ENCODE results near the gene ULK4.

Gene ULK4

GRCh38 chr3:41467481-41467880, 494.4 kb downstream of the ULK4 start:
- H3K4me1 ChIP-seq (ENCODE audit: control insufficient read depth in 1 of 2, insufficient read depth in 1 of 2, low read depth in 1 of 2, low read length in 1 of 2): no peaks in the 10 kb centered on the region

DNA sequence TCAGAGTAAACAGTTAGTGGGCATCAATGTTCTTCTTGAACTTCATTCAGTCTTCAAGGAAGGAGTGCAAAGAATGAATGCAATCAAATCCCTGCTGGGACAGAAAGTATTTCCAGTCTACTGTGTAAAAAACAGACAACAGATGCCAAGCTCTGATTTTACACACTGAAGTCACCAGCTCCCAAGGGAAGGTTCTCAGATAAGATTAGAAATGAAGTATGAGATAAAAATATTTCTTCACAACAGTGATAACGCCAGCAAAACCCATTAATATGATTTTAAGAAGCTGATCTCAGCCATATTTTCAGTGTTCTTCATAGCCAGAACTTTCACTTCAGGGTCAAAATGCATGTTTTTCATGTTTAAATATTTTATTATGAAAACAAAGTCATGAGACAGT, 497.0 kb downstream of the ULK4 start:
- no peaks in the 10 kb centered on the region for H3K36me3 ChIP-seq
- H3K27me3 ChIP-seq: no peaks in the 10 kb centered on the region
- H3K4me3 ChIP-seq (ENCODE audit: low read depth in 1 of 2, low read length in 1 of 2): no peak overlapping the region
- no peak for TF ChIP-seq CTCF (IDR thresholded peaks at IDR 0.05)
- no peaks in the 10 kb centered on the region for H3K4me1 ChIP-seq (ENCODE audit: control insufficient read depth in 1 of 2, insufficient read depth in 1 of 2, low read depth in 1 of 2, low read length in 1 of 2)
- H3K9me3 ChIP-seq: no peaks in the 10 kb centered on the region
- no peak overlapping the region for H3K27ac ChIP-seq

More at GRCh38 chr3:41467481-41467880, 494.4 kb downstream of the ULK4 start:
- Histone ChIP-seq H3K27me3 (no peaks in the 10 kb centered on the region), H3K27ac (no peak overlapping the region), H3K9me3 (no peaks in the 10 kb centered on the region), H3K36me3 (no peaks in the 10 kb centered on the region), H3K4me3 (ENCODE audit: low read depth in 1 of 2, low read length in 1 of 2) (no peak overlapping the region)
- TF ChIP-seq CTCF (IDR thresholded peaks at IDR 0.05): no peak

- Histone ChIP-seq H3K36me3 (no peaks in the 10 kb centered on the region), H3K4me1 (ENCODE audit: control insufficient read depth in 1 of 2, insufficient read depth in 1 of 2, low read depth in 1 of 2, low read length in 1 of 2) (no peaks in the 10 kb centered on the region), H3K9me3 (no peaks in the 10 kb centered on the region), H3K27ac (no peak overlapping the region), H3K4me3 (ENCODE audit: low read depth in 1 of 2, low read length in 1 of 2) (no peak overlapping the region), H3K27me3 (no peaks in the 10 kb centered on the region)
- TF ChIP-seq CTCF (IDR thresholded peaks at IDR 0.05): no peak
Measured at GRCh38 chr3:41464401-41464800, 497.5 kb downstream of the ULK4 start.

DNA sequence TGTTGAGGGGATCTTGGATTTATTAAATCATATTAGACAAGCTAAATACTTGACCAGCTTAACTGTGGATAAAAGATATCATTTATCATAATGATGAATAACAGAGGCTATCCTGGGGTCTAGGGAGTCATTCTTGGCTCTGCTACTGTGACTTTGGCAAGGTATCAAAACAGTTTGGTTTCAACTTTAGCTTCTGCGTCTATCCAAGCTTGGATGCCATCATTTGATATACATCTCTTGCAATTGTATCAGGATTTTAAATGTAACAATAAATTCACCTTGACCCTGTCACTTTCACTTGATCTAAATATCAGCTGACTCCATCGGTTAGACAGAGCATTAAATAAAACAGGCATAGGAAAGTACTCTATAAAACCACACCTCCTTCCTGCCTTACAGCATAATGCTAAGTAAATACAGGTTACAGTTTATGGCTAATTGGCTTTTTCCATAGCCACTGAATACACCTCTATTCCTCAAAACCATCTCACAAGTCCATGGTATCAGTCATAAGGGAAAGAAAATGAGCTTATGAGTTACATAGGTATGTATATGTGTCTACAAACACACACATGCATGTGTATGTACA, 499.7 kb downstream of the ULK4 start:
- Histone ChIP-seq H3K9me3 (no peaks in the 10 kb centered on the region), H3K4me1 (ENCODE audit: control insufficient read depth in 1 of 2, insufficient read depth in 1 of 2, low read depth in 1 of 2, low read length in 1 of 2) (no peaks in the 10 kb centered on the region), H3K27me3 (no peaks in the 10 kb centered on the region), H3K4me3 (ENCODE audit: low read depth in 1 of 2, low read length in 1 of 2) (no peak overlapping the region), H3K36me3 (no peaks in the 10 kb centered on the region), H3K27ac (no peak overlapping the region)
- TF ChIP-seq CTCF (IDR thresholded peaks at IDR 0.05): no peak

DNA sequence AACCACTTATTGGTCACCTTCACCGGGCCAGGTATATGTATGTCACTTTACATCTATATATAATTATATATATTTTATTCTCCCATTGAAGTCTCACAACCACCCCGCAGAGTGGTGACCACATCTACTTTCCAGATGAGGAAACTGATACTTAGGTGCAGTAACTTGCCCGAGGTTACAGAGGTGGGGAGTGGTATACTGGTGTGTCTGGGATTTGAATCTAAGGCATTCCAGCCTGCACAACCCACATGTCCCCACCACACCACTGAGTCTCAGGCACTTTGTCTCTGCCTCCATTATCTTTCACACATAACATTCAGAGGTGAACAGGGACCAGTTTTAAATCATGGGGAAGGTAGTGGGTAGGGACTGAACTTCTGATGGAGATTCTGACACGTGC, 501.2 kb downstream of the ULK4 start:
- Histone ChIP-seq H3K4me1 (ENCODE audit: control insufficient read depth in 1 of 2, insufficient read depth in 1 of 2, low read depth in 1 of 2, low read length in 1 of 2) (no peaks in the 10 kb centered on the region), H3K9me3 (no peaks in the 10 kb centered on the region), H3K27me3 (no peaks in the 10 kb centered on the region), H3K36me3 (no peaks in the 10 kb centered on the region), H3K27ac (no peak overlapping the region), H3K4me3 (ENCODE audit: low read depth in 1 of 2, low read length in 1 of 2) (no peak overlapping the region)
- TF ChIP-seq CTCF (IDR thresholded peaks at IDR 0.05): no peak

- no peak for TF ChIP-seq CTCF (IDR thresholded peaks at IDR 0.05)
- H3K4me3 ChIP-seq (ENCODE audit: low read depth in 1 of 2, low read length in 1 of 2): no peak overlapping the region
Measured at GRCh38 chr3:41457176-41457575, 504.7 kb downstream of the ULK4 start.

More at GRCh38 chr3:41457176-41457575, 504.7 kb downstream of the ULK4 start:
- no peaks in the 10 kb centered on the region for H3K36me3 ChIP-seq
- no peaks in the 10 kb centered on the region for H3K9me3 ChIP-seq
- H3K4me1 ChIP-seq (ENCODE audit: control insufficient read depth in 1 of 2, insufficient read depth in 1 of 2, low read depth in 1 of 2, low read length in 1 of 2): no peaks in the 10 kb centered on the region
- H3K27ac ChIP-seq: no peak overlapping the region
- H3K27me3 ChIP-seq: no peaks in the 10 kb centered on the region

Measured in neutrophil (primary cell).